NB4 (cell line): ENCODE results near the gene CORIN.

Source experiments
- CTCF ChIP-seq: IDR thresholded peaks from one replicate; pipeline ENCODE4 v1.5.1; 2012; ENCODE audit warnings: low read depth, low read length
- MAX ChIP-seq: IDR thresholded peaks from 2 replicates; pipeline ENCODE4 v1.6.1; 2011; ENCODE audit warnings: low read depth, low read length
- MYC ChIP-seq: IDR thresholded peaks from 2 replicates; pipeline ENCODE4 v1.6.1; 2011; ENCODE audit warnings: low read depth, low read length
- POLR2A ChIP-seq: IDR thresholded peaks from 2 replicates; pipeline ENCODE4 v1.6.1; 2011; ENCODE audit warnings: mild to moderate bottlenecking; ENCODE audit not compliant: insufficient read length; ENCODE audit errors: extremely low read depth

- TF ChIP-seq POLR2A (no peak), CTCF (no peak), MAX (no peak), MYC (no peak)
Measured at GRCh38 chr4:47566566-47566965, 271.3 kb downstream of the CORIN start.
